ENCODE measurements around the gene CPD.

CPD gene

DNA sequence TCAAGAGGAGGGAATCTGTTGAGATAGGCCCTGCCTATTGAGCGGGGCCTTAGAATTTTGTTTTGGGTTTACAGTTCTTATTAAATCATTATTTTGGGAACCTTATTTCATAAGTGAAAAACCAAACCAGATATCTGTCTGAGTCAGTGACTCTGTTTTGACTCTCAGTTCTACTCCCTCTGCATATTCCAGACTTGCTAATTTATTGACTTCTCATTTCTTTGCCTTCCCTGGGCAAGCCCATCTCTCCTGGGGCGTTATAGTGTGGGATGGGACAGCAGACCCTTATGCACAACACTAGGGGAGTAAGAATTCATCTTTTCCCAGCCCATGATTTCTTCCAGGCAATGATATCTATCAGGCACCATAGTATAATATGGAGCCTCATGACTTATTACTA, 45.7 kb downstream of the CPD start:
- TF ChIP-seq CTCF (conservative IDR thresholded peaks at IDR 0.05), result no peak
- H3K27ac ChIP-seq, result no peak overlapping the region

DNA sequence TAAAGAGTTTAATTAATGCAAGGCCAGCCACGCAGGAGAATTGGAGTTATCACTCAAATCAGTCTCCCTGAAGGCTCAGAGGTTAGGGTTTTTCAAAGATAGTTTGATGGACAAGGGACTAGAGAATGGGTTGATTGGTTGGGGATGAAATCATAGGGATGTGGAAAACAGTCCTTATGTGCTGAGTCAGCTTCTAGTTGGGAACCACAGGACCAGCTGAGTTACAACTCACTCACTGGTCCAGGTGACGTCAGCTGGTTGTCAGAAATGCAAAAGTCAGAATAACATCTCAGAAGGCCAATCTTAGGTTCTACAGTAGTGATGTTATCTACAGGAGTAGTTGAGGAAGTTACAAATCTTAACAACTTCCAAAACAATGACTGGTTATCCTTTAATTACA, 47.6 kb downstream of the CPD start:
- no peak for TF ChIP-seq CTCF (conservative IDR thresholded peaks at IDR 0.05)

GRCh38 chr17:30427611-30428010, 48.9 kb downstream of the CPD start:
- TF ChIP-seq CTCF (conservative IDR thresholded peaks at IDR 0.05), result no peak
- H3K27ac ChIP-seq, result no peak overlapping the region

More for the DNA sequence above, 47.6 kb downstream of the CPD start:
- no peak overlapping the region for H3K27ac ChIP-seq

DNA sequence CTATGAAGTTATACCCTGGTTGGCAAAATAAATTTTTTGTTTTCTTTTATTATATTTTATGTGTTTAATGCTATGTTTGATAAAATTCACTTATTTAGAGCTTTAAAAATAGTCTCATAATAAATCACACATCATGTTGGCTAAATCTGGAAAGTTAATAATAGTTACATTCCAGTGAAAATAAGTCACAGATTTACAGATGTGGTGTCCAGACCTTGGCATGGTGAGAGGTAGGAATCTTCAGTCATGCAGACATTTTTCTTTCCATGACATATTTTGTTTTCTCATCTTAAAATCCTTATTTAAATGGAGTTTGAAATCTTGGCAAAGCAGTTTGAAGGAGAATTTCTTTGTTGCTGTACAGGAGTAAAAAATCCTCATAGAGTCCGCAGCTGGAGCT, 50.4 kb downstream of the CPD start:
- no peak for TF ChIP-seq CTCF (conservative IDR thresholded peaks at IDR 0.05)
- no peak overlapping the region for H3K27ac ChIP-seq

DNA sequence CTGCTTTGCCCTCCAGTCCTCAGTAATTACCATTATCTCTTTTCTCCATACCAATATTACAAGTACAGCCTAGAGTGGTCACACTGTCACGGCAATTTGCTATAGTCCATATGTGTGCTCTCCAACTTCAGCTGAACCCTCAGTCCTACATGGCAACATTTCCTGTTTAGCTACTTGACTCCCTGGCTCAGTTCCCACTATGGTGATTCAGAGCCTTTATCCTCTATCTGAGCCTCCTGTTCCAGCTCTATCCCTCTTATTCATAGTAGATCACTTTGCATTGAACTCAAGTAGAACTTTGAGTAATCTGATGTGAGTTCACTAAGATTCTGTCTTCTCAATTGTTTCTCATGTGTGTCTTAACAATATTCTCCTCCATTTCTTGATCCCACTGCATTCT, 54.8 kb downstream of the CPD start:
- no peak for TF ChIP-seq CTCF (conservative IDR thresholded peaks at IDR 0.05)
- H3K27ac ChIP-seq, result no peak overlapping the region

- TF ChIP-seq CTCF (conservative IDR thresholded peaks at IDR 0.05), result no peak
- H3K27ac ChIP-seq, result no peak overlapping the region
Measured at GRCh38 chr17:30436729-30437128, 58.0 kb downstream of the CPD start.

DNA sequence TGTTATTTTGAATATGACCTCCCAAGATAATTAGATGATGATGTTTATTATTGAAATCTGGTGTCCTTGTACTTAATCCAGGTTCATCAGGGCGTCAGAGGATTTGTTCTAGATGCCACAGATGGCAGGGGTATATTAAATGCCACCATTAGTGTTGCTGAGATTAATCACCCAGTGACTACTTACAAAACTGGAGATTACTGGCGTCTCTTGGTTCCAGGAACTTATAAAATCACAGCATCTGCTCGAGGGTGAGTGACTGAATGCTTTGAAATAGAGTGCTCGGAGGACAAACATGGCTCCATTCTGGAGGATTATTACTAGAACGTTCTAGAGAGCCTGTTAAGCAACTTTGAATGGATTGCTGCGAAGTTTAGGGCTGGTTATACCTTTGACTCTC, 65.0 kb downstream of the CPD start:
- H3K27ac ChIP-seq, result no peak overlapping the region

DNA sequence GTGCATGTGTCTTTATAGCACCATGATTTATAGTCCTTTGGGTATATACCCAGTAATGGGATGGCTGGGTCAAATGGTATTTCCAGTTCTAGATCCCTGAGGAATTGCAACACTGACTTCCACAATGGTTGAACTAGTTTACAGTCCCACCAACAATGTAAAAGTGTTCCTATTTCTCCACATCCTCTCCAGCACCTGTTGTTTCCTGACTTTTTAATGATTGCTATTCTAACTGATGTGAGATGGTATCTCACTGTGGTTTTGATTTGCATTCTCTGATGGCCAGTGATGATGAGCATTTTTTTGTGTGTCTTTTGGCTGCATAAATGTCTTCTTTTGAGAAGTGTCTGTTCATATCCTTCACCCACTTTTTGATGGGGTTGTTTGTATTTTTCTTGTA, 67.9 kb downstream of the CPD start:
- peak overlapping the region; percentile 64 for H3K27ac ChIP-seq

More for the DNA sequence above, 65.0 kb downstream of the CPD start:
- TF ChIP-seq CTCF (conservative IDR thresholded peaks at IDR 0.05), result no peak

All from VCaP (cell line).